ENCODE measurements around the gene CECR2. TPM values are rescaled to one million over a fixed set of nuclear protein-coding genes. Genes with fewer than 3 reads are reported as not detected.

Gene CECR2
- total and polyA plus RNA-seq, 10 of the 15 experiments (the other 5 are each of a cell fraction or from before 2014, with no cell fraction given), result 0.01 to 0.08 (median 0.01) TPM; not detected in 7

DNA sequence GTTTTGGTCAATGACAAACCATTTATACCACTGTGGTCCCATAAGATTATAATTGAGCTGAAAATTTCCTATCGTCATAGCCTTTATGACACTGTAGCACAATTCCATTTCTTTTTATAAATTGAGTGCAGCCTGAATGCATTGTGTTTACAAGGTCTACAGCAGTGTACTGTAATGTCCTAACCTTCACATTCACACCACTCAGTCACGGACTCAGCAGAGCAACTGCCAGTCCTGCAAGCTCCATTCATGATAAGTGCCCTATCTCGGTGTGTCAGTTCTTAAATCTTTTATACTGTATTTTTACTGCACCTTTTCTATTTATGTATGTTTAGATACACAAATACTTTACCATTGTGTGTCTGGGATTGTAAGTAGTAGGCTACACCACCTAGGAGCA lies 138.8 kb downstream of the CECR2 start:
- Histone ChIP-seq H3K4me3 (no peak overlapping the region), H3K4me2 (ENCODE audit: control insufficient read depth, insufficient read depth) (no peak overlapping the region), H3K4me1 (ENCODE audit: control insufficient read depth, insufficient read depth, low read length) (no peaks in the 10 kb centered on the region), H2AFZ (ENCODE audit: control insufficient read depth, low read depth, low read length) (no peak overlapping the region), H3K9me3 (replicated peaks; ENCODE audit: control insufficient read depth, insufficient read depth, low read length) (no peaks in the 10 kb centered on the region), H3K27me3 (replicated peaks in 1 of 2; ENCODE audit: control insufficient read depth in 2 of 2, insufficient read depth in 2 of 2, low read length in 1 of 2) (no peaks in the 10 kb centered on the region), H3K27ac (ENCODE audit: control insufficient read depth, insufficient read depth) (no peak overlapping the region), H3K79me2 (ENCODE audit: control insufficient read depth, insufficient read depth, low read length) (no peaks in the 10 kb centered on the region), H4K20me1 (ENCODE audit: control insufficient read depth, insufficient read depth) (no peaks in the 10 kb centered on the region), H3K9ac (ENCODE audit: control insufficient read depth, insufficient read depth, low read length) (no peak overlapping the region), H3K36me3 (ENCODE audit: control insufficient read depth in 2 of 2, insufficient read depth in 2 of 2, low read length in 1 of 2) (no peaks in the 10 kb centered on the region)
- ChIA-PET SMC1A (ENCODE audit: uncharacterized antibody, unreplicated experiment) (no interaction called here), RAD21 (ENCODE audit: unreplicated experiment) (interaction anchor here (1.2 kb wide), 1 partner anchor 302 kb away, joined by 6 read pairs; no protein-coding TSS in a partner anchor), POLR2A (no interaction called here), CTCF (interaction anchor here (1.3 kb wide), 1 partner anchor 336 kb away, joined by 3 read pairs; no protein-coding TSS in a partner anchor)
- intact Hi-C loops (cut with micrococcal nuclease; ENCODE audit: unreplicated experiment), result no loop called here
- 12% methylated on average over 3 of the region's 3 CpGs for WGBS (ENCODE audit: insufficient coverage, insufficient replicate concordance, low lambda C conversion rate, missing lambda C conversion rate)
- ATAC-seq (no peak), DNase-seq (ENCODE audit: low read depth, low spot score) (no peak), FAIRE-seq (no peak)
- no TSS peak for BruUV-seq (replicated peaks)
- TF ChIP-seq NR2F1 (conservative IDR thresholded peaks at IDR 0.05) (no peak), ZNF24 (IDR thresholded peaks at IDR 0.05) (no peak), ASH2L (IDR thresholded peaks at IDR 0.05; ENCODE audit: borderline replicate concordance, low read depth) (no peak), KLF5 (IDR thresholded peaks at IDR 0.05; ENCODE audit: partially characterized antibody) (no peak), TARDBP (IDR thresholded peaks at IDR 0.05; ENCODE audit: borderline replicate concordance) (no peak), CBX5 (IDR thresholded peaks at IDR 0.05; ENCODE audit: low read depth) (no peak), PAX8 (IDR thresholded peaks at IDR 0.05) (no peak), CHD1 (IDR thresholded peaks at IDR 0.05; ENCODE audit: low read depth, low read length) (no peak), ZSCAN29 (IDR thresholded peaks at IDR 0.05) (no peak), NBN (IDR thresholded peaks at IDR 0.05) (no peak), BACH1 (IDR thresholded peaks at IDR 0.05; ENCODE audit: borderline replicate concordance) (no peak), NRF1 (conservative IDR thresholded peaks at IDR 0.05; ENCODE audit: low read depth, low read length) (no peak)
- TF ChIP-seq, protein P1, sequence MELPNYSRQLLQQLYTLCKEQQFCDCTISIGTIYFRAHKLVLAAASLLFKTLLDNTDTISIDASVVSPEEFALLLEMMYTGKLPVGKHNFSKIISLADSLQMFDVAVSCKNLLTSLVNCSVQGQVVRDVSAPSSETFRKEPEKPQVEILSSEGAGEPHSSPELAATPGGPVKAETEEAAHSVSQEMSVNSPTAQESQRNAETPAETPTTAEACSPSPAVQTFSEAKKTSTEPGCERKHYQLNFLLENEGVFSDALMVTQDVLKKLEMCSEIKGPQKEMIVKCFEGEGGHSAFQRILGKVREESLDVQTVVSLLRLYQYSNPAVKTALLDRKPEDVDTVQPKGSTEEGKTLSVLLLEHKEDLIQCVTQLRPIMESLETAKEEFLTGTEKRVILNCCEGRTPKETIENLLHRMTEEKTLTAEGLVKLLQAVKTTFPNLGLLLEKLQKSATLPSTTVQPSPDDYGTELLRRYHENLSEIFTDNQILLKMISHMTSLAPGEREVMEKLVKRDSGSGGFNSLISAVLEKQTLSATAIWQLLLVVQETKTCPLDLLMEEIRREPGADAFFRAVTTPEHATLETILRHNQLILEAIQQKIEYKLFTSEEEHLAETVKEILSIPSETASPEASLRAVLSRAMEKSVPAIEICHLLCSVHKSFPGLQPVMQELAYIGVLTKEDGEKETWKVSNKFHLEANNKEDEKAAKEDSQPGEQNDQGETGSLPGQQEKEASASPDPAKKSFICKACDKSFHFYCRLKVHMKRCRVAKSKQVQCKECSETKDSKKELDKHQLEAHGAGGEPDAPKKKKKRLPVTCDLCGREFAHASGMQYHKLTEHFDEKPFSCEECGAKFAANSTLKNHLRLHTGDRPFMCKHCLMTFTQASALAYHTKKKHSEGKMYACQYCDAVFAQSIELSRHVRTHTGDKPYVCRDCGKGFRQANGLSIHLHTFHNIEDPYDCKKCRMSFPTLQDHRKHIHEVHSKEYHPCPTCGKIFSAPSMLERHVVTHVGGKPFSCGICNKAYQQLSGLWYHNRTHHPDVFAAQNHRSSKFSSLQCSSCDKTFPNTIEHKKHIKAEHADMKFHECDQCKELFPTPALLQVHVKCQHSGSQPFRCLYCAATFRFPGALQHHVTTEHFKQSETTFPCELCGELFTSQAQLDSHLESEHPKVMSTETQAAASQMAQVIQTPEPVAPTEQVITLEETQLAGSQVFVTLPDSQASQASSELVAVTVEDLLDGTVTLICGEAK (IDR thresholded peaks at IDR 0.05; ENCODE audit: borderline replicate concordance), result no peak
- TF ChIP-seq, protein P2, sequence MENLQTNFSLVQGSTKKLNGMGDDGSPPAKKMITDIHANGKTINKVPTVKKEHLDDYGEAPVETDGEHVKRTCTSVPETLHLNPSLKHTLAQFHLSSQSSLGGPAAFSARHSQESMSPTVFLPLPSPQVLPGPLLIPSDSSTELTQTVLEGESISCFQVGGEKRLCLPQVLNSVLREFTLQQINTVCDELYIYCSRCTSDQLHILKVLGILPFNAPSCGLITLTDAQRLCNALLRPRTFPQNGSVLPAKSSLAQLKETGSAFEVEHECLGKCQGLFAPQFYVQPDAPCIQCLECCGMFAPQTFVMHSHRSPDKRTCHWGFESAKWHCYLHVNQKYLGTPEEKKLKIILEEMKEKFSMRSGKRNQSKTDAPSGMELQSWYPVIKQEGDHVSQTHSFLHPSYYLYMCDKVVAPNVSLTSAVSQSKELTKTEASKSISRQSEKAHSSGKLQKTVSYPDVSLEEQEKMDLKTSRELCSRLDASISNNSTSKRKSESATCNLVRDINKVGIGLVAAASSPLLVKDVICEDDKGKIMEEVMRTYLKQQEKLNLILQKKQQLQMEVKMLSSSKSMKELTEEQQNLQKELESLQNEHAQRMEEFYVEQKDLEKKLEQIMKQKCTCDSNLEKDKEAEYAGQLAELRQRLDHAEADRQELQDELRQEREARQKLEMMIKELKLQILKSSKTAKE (IDR thresholded peaks at IDR 0.05; ENCODE audit: low read depth, poor library complexity, severe bottlenecking), result no peak
- TF ChIP-seq, protein P3, sequence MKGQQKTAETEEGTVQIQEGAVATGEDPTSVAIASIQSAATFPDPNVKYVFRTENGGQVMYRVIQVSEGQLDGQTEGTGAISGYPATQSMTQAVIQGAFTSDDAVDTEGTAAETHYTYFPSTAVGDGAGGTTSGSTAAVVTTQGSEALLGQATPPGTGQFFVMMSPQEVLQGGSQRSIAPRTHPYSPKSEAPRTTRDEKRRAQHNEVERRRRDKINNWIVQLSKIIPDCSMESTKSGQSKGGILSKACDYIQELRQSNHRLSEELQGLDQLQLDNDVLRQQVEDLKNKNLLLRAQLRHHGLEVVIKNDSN (IDR thresholded peaks at IDR 0.05; ENCODE audit: borderline replicate concordance, extremely low read length, insufficient read depth, low read depth, low read length), result no peak
- in situ Hi-C loops (cut with MboI), result no loop called here
